IMR-90 (cell line): ENCODE measurements around the gene GATA1.

Source experiments
- BHLHE40 ChIP-seq: fragments of 150-350 bp; IDR thresholded peaks from 2 replicates; pipeline ENCODE4 v1.6.1; 2016; ENCODE audit warnings: mild to moderate bottlenecking, low read depth, low read length
- CTCF ChIP-seq: conservative IDR thresholded peaks from 2 replicates; pipeline ENCODE4 v1.5.1; 2012; ENCODE audit warnings: mild to moderate bottlenecking, low read depth, low read length, improper control_type of control experiment
- ELK1 ChIP-seq: fragments of 150-350 bp; IDR thresholded peaks from 2 replicates; pipeline ENCODE4 v1.6.1; 2016; ENCODE audit warnings: low read depth, mild to moderate bottlenecking, low read length, moderate library complexity, borderline replicate concordance
- FOS ChIP-seq: fragments of 150-350 bp; IDR thresholded peaks from 2 replicates; pipeline ENCODE4 v1.6.1; 2016; ENCODE audit warnings: low read depth, low read length
- MAFK ChIP-seq: IDR thresholded peaks from 2 replicates; pipeline ENCODE4 v1.6.1; 2012; ENCODE audit warnings: low read depth, low read length, improper control_type of control experiment
- MXI1 ChIP-seq: IDR thresholded peaks from 2 replicates; pipeline ENCODE4 v1.6.1; 2012; ENCODE audit warnings: low read depth, mild to moderate bottlenecking, low read length, moderate library complexity, borderline replicate concordance
- NFE2L2 ChIP-seq: fragments of 150-350 bp; IDR thresholded peaks from 2 replicates; pipeline ENCODE4 v1.6.1; 2016; ENCODE audit warnings: low read depth, mild to moderate bottlenecking, low read length
- POLR2A ChIP-seq: IDR thresholded peaks from 2 replicates; pipeline ENCODE4 v1.6.1; 2012; ENCODE audit warnings: mild to moderate bottlenecking, low read depth, low read length
- RAD21 ChIP-seq: IDR thresholded peaks from 2 replicates; pipeline ENCODE4 v1.6.1; 2012; ENCODE audit warnings: low read length, improper control_type of control experiment
- RFX5 ChIP-seq: IDR thresholded peaks from 2 replicates; pipeline ENCODE4 v1.8.0; 2012; ENCODE audit warnings: low read depth, mild to moderate bottlenecking, low read length, moderate library complexity
- SMC3 ChIP-seq: fragments of 150-350 bp; IDR thresholded peaks from 2 replicates; pipeline ENCODE4 v1.6.1; 2016; ENCODE audit warnings: low read depth, mild to moderate bottlenecking, antibody characterized with exemption, low read length, moderate library complexity
- USF2 ChIP-seq: fragments of 150-350 bp; IDR thresholded peaks from 2 replicates; pipeline ENCODE4 v1.6.1; 2017; ENCODE audit warnings: mild to moderate bottlenecking, antibody characterized with exemption, low read length, low read depth

- TF ChIP-seq RAD21: no peak
- no peak for TF ChIP-seq CTCF
- TF ChIP-seq POLR2A: no peak
- no peak for TF ChIP-seq RFX5
- no peak for TF ChIP-seq MAFK
- TF ChIP-seq SMC3: no peak
- no peak for TF ChIP-seq USF2
- TF ChIP-seq NFE2L2: no peak
- TF ChIP-seq MXI1: no peak
- TF ChIP-seq FOS: no peak
- TF ChIP-seq BHLHE40: no peak
- TF ChIP-seq ELK1: no peak
These were observed 37.7 kb downstream of the GATA1 start for GRCh38 chrX:48824066-48824465.
